ENCODE data around the gene HAUS1.

HAUS1 gene

GRCh38 chr18:46070815-46071652 is 33.2 kb upstream of the HAUS1 start:
- Mint-ChIP-seq H3K36me3 (ENCODE audit: low read depth) (no peaks in the 10 kb centered on the region), H3K9me3 (no peaks in the 10 kb centered on the region), H3K27me3 (ENCODE audit: low read depth) (no peaks in the 10 kb centered on the region), H3K4me3 (peak overlapping the region; percentile 42 to 85 (median 78)), H3K4me1 (no peaks in the 10 kb centered on the region), H3K27ac (no peak overlapping the region)
- TF ChIP-seq CTCF (IDR thresholded peaks at IDR 0.05; ENCODE audit: unreplicated experiment in 3 of 3), result no peak

- H3K4me3 Mint-ChIP-seq, result peak within 1 kb of the TSS; percentile 87 to 89 (median 88)
- H3K27ac Mint-ChIP-seq, result no peak within 1 kb of the TSS
- no peaks in the 10 kb centered on the region for H3K4me1 Mint-ChIP-seq
- TF ChIP-seq CTCF (IDR thresholded peaks at IDR 0.05; ENCODE audit: unreplicated experiment in 3 of 3), result no peak
- peaks cover 2% of the 10 kb centered on the region for H3K36me3 Mint-ChIP-seq (ENCODE audit: low read depth)
- H3K9me3 Mint-ChIP-seq, result no peaks in the 10 kb centered on the region
- H3K27me3 Mint-ChIP-seq (ENCODE audit: low read depth), result no peaks in the 10 kb centered on the region
These were observed 32.4 kb upstream of the HAUS1 start, which contains the start of gene PSTPIP2 for GRCh38 chr18:46071653-46072375. Gene PSTPIP2, minus strand, starts transcription at chr18:46072260. Its CDS starts 72 bp downstream, at chr18:46072188.

DNA sequence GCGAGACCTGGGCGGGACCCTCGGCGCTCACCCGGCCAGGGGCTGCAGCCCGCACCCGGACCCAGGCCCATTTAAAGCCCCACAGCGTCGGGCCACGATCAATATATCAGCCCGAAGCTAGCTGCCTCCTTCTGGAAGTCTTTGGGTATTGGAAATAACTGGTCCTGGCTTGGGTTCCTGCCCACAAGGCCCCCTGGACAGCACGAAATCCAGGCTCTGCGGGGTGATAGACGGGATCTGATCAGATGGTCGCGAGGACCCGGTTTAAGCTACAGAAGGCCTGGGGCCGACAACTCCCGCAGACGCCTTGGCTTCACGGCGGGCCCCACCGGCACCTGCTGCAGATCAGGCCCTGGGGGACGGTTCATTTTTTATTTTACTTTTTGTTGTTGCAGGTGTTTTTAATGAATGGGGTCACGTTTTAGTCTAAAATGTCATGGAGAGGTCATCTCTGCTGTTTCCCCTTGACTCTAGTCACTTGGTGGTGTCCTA is 31.8 kb upstream of the HAUS1 start:
- Mint-ChIP-seq H3K9me3 (no peaks in the 10 kb centered on the region), H3K4me3 (peak overlapping the region; percentile 80 to 87 (median 83)), H3K4me1 (no peaks in the 10 kb centered on the region), H3K27me3 (ENCODE audit: low read depth) (no peaks in the 10 kb centered on the region), H3K27ac (no peak overlapping the region), H3K36me3 (ENCODE audit: low read depth) (peaks cover 8% of the 10 kb centered on the region)
- TF ChIP-seq CTCF (IDR thresholded peaks at IDR 0.05; ENCODE audit: unreplicated experiment in 3 of 3), result no peak

DNA sequence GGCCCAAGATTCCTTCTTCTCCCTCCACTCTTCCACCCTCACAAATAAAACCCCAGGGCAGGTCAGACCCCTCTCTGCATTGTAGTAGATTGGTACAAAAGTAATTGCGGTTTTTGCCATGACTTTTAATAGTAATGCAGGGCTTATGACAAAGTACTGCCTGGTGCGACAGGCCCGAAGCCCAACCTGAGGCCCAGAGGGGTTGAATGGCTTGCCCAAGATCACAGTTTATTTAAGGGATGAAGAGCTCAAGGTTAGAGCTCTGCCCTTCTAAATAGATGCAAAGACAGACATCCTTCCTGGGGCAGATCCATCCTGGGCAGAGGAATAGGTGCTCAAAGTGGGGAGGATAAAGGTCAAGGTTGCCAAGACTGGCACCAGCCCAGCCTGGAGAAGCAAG is 31.2 kb upstream of the HAUS1 start:
- Mint-ChIP-seq H3K9me3 (no peaks in the 10 kb centered on the region), H3K36me3 (ENCODE audit: low read depth) (peaks cover 11% of the 10 kb centered on the region), H3K27me3 (ENCODE audit: low read depth) (no peaks in the 10 kb centered on the region), H3K4me3 (peak overlapping the region; percentile 80 to 87 (median 83)), H3K4me1 (no peaks in the 10 kb centered on the region), H3K27ac (no peak overlapping the region)
- TF ChIP-seq CTCF (IDR thresholded peaks at IDR 0.05; ENCODE audit: unreplicated experiment in 3 of 3), result no peak

DNA sequence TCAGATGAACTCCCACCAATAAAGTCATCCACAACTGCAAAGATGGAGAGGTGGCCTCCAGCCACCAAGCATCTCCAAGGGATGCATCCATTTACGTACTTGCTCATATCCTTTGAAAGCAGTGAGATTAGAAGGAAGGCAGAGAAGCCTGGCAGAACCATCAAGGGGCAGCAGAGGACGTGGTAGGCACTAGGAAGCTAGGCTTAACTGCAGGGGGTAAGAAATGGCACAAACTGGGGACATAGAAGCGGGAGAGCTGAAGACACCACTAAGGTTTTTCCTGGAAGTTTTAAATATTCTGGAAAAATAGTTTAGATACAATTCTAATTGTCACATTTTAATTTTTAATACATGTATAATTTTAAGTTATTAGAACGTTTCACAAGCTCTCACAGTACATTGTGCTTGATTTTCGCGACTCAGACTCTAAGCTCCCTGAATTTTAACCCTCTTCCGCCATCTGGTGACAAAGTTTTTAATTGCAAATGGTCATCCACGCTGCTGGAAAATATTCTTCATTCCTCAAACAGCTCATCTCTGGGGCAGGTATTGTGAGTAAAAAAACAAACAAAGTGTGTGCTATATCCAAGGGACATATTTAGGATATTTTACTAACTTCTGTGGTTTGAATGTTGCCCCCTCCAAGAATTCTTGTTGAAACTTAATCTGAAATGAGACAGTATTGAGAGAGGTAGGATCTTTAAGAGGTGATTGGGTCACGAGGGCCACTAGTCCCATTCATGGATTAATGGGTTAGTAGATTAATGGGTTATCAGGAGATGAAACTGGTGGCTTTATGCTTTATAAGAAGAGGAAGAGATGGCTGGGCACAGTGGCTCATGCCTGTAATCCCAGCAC is 30.5 kb upstream of the HAUS1 start:
- Mint-ChIP-seq H3K36me3 (ENCODE audit: low read depth) (peaks cover 12% of the 10 kb centered on the region), H3K27me3 (ENCODE audit: low read depth) (no peaks in the 10 kb centered on the region), H3K4me3 (peak overlapping the region; percentile 37 to 46 (median 39)), H3K9me3 (no peaks in the 10 kb centered on the region), H3K4me1 (no peaks in the 10 kb centered on the region), H3K27ac (no peak overlapping the region)
- TF ChIP-seq CTCF (IDR thresholded peaks at IDR 0.05; ENCODE audit: unreplicated experiment in 3 of 3), result peak; percentile 64 to 73 (median 70)

Measured in nephron (organoid).